K562 (cell line): ENCODE data around the gene OR10J4. TPM values are rescaled to one million over a fixed set of nuclear protein-coding genes. Genes with fewer than 3 reads are reported as not detected.

ENCODE experiments used
- ATAC-seq: fragments of 200-7000 bp; cut with Tn5 transposase; 3 replicates; pipeline ENCODE4 v1.9.1; 2020; ENCODE audit warnings: moderate library complexity
- BruUV-seq: library from RNA; stranded (reverse); fragments of 400-500 nt; replicated peaks from 2 replicates; lab custom pipeline; 2021; lab: Mats Ljungman, UMichigan
- CTCF ChIA-PET: fragments of 300-600 bp; formaldehyde crosslinking; extraction: SDS; loops from one replicate; lab custom pipeline; 2021; ENCODE audit warnings: low intra/inter-chr PET ratio; lab: Yijun Ruan, JAX
- POLR2A ChIA-PET: fragments of 300-600, 350-650 bp; sonication (Branson Sonifier 250); formaldehyde crosslinking; extraction: SDS; loops from one replicate; lab custom pipeline; 2021; ENCODE audit warnings: antibody characterized with exemption, inconsistent platforms; lab: Yijun Ruan, JAX
- DNase-seq, 4 experiments: peaks; one replicate each; pipeline versions ENCODE4 v3.0.0 to v3.0.0-alpha.2; 2011 to 2018; ENCODE audit warnings: low spot score in 3 of 4, mixed read lengths in 3 of 4; ENCODE audit errors: extremely low read depth in 1 of 4
- FAIRE-seq: peaks from 2 replicates; lab custom pipeline; 2011; peaks lifted over from hg19 to GRCh38; lab: Jason Lieb, UNC
- H2AFZ ChIP-seq: 2 replicates; pipeline ENCODE4 v1.6.0; 2011; ENCODE audit warnings: low read depth, low read length, control low read depth, inconsistent platforms
- H3K27ac ChIP-seq: fragments of 200-600 bp; 3 replicates; pipeline ENCODE4 v1.8.0; 2011; ENCODE audit warnings: low read depth, mild to moderate bottlenecking, control low read depth, inconsistent platforms, low read length, moderate library complexity, mixed read lengths; ENCODE audit errors: extremely low read depth
- H3K27me3 ChIP-seq, 2 experiments: fragments of 300-600 bp in 1 of 2; 2 replicates in 1 of 2; 3 replicates in 1 of 2; pipeline versions ENCODE4 v1.6.0 to v1.8.0; 2011; ENCODE audit warnings: inconsistent platforms in 2 of 2, low read length in 2 of 2, mild to moderate bottlenecking in 1 of 2, mixed read lengths in 1 of 2, moderate library complexity in 1 of 2; ENCODE audit not compliant: control insufficient read depth in 2 of 2, insufficient read depth in 2 of 2
- H3K36me3 ChIP-seq: fragments of 300-600 bp; 3 replicates; pipeline ENCODE4 v1.8.0; 2011; ENCODE audit warnings: mild to moderate bottlenecking, low read length, inconsistent platforms; ENCODE audit not compliant: control insufficient read depth, insufficient read depth
- H3K4me1 ChIP-seq, 2 experiments: fragments of 200-600 bp in 1 of 2; replicated peaks in 1 of 2; 2 replicates in 1 of 2; 3 replicates in 1 of 2; pipeline versions ENCODE4 v1.5.1 to v1.8.0; 2011; ENCODE audit warnings: inconsistent platforms in 2 of 2, low read length in 2 of 2, mild to moderate bottlenecking in 1 of 2, mixed read lengths in 1 of 2, moderate library complexity in 1 of 2; ENCODE audit not compliant: control insufficient read depth in 2 of 2, insufficient read depth in 2 of 2
- H3K4me2 ChIP-seq: 2 replicates; pipeline ENCODE4 v1.6.1; 2011; ENCODE audit warnings: low read length, control low read depth, inconsistent platforms, mixed read lengths; ENCODE audit not compliant: insufficient read depth
- H3K4me3 ChIP-seq: fragments of 200-600 bp; sonication (generic), shearing (Covaris generic); 2 replicates; pipeline ENCODE4 v1.5.1; 2016; ENCODE audit warnings: control low read depth, inconsistent platforms
- H3K79me2 ChIP-seq: fragments of 200-600 bp; 3 replicates; pipeline ENCODE4 v1.8.0; 2011; ENCODE audit warnings: low read length, inconsistent platforms; ENCODE audit not compliant: control insufficient read depth, insufficient read depth
- H3K9ac ChIP-seq, 2 experiments: 2 replicates each; pipeline versions ENCODE4 v1.6.0 to v1.6.1; 2011; ENCODE audit warnings: low read depth in 2 of 2, low read length in 2 of 2, control low read depth in 1 of 2, inconsistent platforms in 1 of 2, mild to moderate bottlenecking in 1 of 2, mixed read lengths in 1 of 2; ENCODE audit not compliant: insufficient read depth in 1 of 2
- H3K9me1 ChIP-seq: one replicate; pipeline ENCODE4 v1.6.0; 2011; ENCODE audit warnings: inconsistent platforms, mild to moderate bottlenecking, low read length, moderate library complexity; ENCODE audit not compliant: control insufficient read depth, insufficient read depth
- H3K9me3 ChIP-seq: replicated peaks from 2 replicates; pipeline ENCODE4 v1.5.1; 2011; ENCODE audit warnings: low read depth, low read length, inconsistent platforms; ENCODE audit not compliant: control insufficient read depth, insufficient read depth
- H4K20me1 ChIP-seq: replicated peaks from 2 replicates; pipeline ENCODE4 v1.6.1; 2011; ENCODE audit warnings: low read length, inconsistent platforms, mixed read lengths; ENCODE audit not compliant: control insufficient read depth, insufficient read depth
- CBFA2T2 ChIP-seq: fragments of 450-650 bp; conservative IDR thresholded peaks from 2 replicates; pipeline ENCODE4 v1.6.1; 2017; ENCODE audit warnings: mild to moderate bottlenecking
- CBX1 ChIP-seq: sonication (generic); IDR thresholded peaks from 2 replicates; pipeline ENCODE4 v1.6.1; 2016; ENCODE audit warnings: antibody characterized with exemption, low read depth, mild to moderate bottlenecking
- ERF ChIP-seq: fragments of 450-650 bp; formaldehyde crosslinking; IDR thresholded peaks from 2 replicates; pipeline ENCODE4 v1.4.0; 2020; ENCODE audit warnings: mild to moderate bottlenecking, mixed read lengths
- ETV1 ChIP-seq: fragments of 450-650 bp; conservative IDR thresholded peaks from 2 replicates; pipeline ENCODE4 v1.6.1; 2016; ENCODE audit warnings: missing genetic modification characterization, control low read depth, low read depth, missing compliant biosample characterization
- ILK ChIP-seq: fragments of 450-650 bp; IDR thresholded peaks from 2 replicates; pipeline ENCODE4 v1.6.1; 2016; ENCODE audit warnings: missing genetic modification characterization, low read depth, mild to moderate bottlenecking, missing compliant biosample characterization, moderate library complexity, borderline replicate concordance
- NFIC ChIP-seq: fragments of 450-650 bp; IDR thresholded peaks from 2 replicates; pipeline ENCODE4 v1.6.1; 2017; ENCODE audit warnings: mild to moderate bottlenecking, inconsistent platforms
- RBM17 ChIP-seq: fragments of 200-400 bp; formaldehyde crosslinking; IDR thresholded peaks from 2 replicates; pipeline ENCODE4 v1.6.1; 2017; ENCODE audit warnings: low read depth, mild to moderate bottlenecking, low read length, borderline replicate concordance
- TEAD2 ChIP-seq: fragments of 450-650 bp; IDR thresholded peaks from 2 replicates; pipeline ENCODE4 v1.6.1; 2016; ENCODE audit warnings: missing genetic modification characterization, control low read depth, missing compliant biosample characterization
- ZNF197 ChIP-seq: fragments of 200-800 bp; sonication (Bioruptor generic); IDR thresholded peaks from 2 replicates; pipeline ENCODE4 v1.6.1; 2016; ENCODE audit warnings: low read depth, missing genetic modification characterization, missing compliant biosample characterization
- ZNF551 ChIP-seq: fragments of 250-450 bp; sonication (Bioruptor Pico); IDR thresholded peaks from 2 replicates; pipeline ENCODE4 v1.5.0; 2021; ENCODE audit warnings: mild to moderate bottlenecking, moderate library complexity
- ZNF764 ChIP-seq: fragments of 250-450 bp; sonication (Bioruptor Pico); IDR thresholded peaks from 2 replicates; pipeline ENCODE4 v1.4.0; 2020; ENCODE audit warnings: low read depth, mild to moderate bottlenecking, moderate library complexity
- in situ Hi-C: fragments of 300-500 bp; cut with MboI; formaldehyde crosslinking; loops from 4 replicates; pipeline ENCODE4 v1.15.0; 2018; ENCODE audit warnings: inconsistent platforms, mixed read lengths
- intact Hi-C: fragments of 100-400 bp; cut with micrococcal nuclease; formaldehyde crosslinking; loops from 2 replicates; pipeline ENCODE4 v1.14.2; 2022
- polyA plus RNA-seq, 8 experiments: library from polyadenylated mRNA; depleted of rRNA in 4 of 8; stranded (reverse) in 5 of 8; unstranded in 3 of 8; fragments of >200 nt; fragmentation: Nextera tagmentation in 2 of 8; fragmentation: Illumina TruSeq in 1 of 8; extraction: Ambion mirVana in 2 of 8; extraction: Trizol in 1 of 8; gene quantifications; 2 replicates each; pipeline versions ENCODE4 v1.2.1 to v1.2.3, GENCODE V29; 2011 to 2014; ENCODE audit warnings: inconsistent platforms in 1 of 8, missing spikeins in 1 of 8
- total RNA-seq, 7 experiments: library from RNA; depleted of rRNA in 6 of 7; stranded (reverse); fragments of >200 nt in 6 of 7; fragmentation: Illumina TruSeq in 2 of 7; extraction: Trizol in 2 of 7; gene quantifications; 2 replicates each; pipeline versions ENCODE4 v1.2.1 to v1.2.3, GENCODE V29; 2011 to 2021; ENCODE audit warnings: low replicate concordance in 1 of 7

The OR10J4 gene
- total and polyA plus RNA-seq, 9 of the 15 experiments (the other 6 are each of a cell fraction or from before 2014, with no cell fraction given), result not detected

- TF ChIP-seq TEAD2 (tag) (no peak), ILK (tag) (no peak)
Measured at GRCh38 chr1:159443066-159443750, 11.2 kb downstream of the OR10J4 start (continued).

GRCh38 chr1:159444511-159444910 lies 12.5 kb downstream of the OR10J4 start:
- in situ Hi-C loops, result no loop called here
- no peak for DNase-seq
- Histone ChIP-seq H3K27ac (no peak overlapping the region), H3K36me3 (no peaks in the 10 kb centered on the region)
- TF ChIP-seq ETV1 (tag) (no peak), ERF (CRISPR knock-in tag) (no peak), CBX1 (no peak), ZNF551 (CRISPR knock-in tag) (no peak), ZNF764 (CRISPR knock-in tag) (no peak), TEAD2 (tag) (no peak), RBM17 (no peak), NFIC (no peak), ZNF197 (CRISPR knock-in tag) (no peak), CBFA2T2 (no peak)
- TF ChIP-seq, all 486 proteins: peak for 0
- FAIRE-seq, result no peak
- Histone ChIP-seq H2AFZ (no peak overlapping the region), H3K9me3 (no peaks in the 10 kb centered on the region), H3K9me1 (no peaks in the 10 kb centered on the region), H3K79me2 (no peaks in the 10 kb centered on the region), H3K4me1 (no peaks in the 10 kb centered on the region), H3K4me3 (no peak overlapping the region), H3K9ac (no peak overlapping the region), H3K27me3 (no peaks in the 10 kb centered on the region), H4K20me1 (no peaks in the 10 kb centered on the region), H3K4me2 (no peak overlapping the region)
- CTCF ChIA-PET, result no interaction called here
- POLR2A ChIA-PET, result no interaction called here
- BruUV-seq, result no TSS peak
- no peak for ATAC-seq
- intact Hi-C loops, result no loop called here
